PC-3 (cell line): ENCODE results near the gene TNFSF8.

Experiments used
- CTCF ChIP-seq: fragments of 300-600 bp; sonication (generic); conservative IDR thresholded peaks from 2 replicates; pipeline ENCODE4 v1.5.1; 2017; ENCODE audit warnings: antibody characterized with exemption, low read depth, mild to moderate bottlenecking, low read length
- EZH2 ChIP-seq: fragments of 300-600 bp; sonication (generic); IDR thresholded peaks from one replicate; pipeline ENCODE4 v1.6.1; 2017; ENCODE audit warnings: antibody characterized with exemption, mild to moderate bottlenecking, low read length; ENCODE audit not compliant: unreplicated experiment

GRCh38 chr9:114899461-114899860, 30.9 kb downstream of the TNFSF8 start:
- no peak for TF ChIP-seq CTCF
- no peak for TF ChIP-seq EZH2
